ENCODE measurements around the gene CERS6. TPM values are rescaled to one million over a fixed set of nuclear protein-coding genes. Genes with fewer than 3 reads are reported as not detected.

CERS6 gene
- polyA plus RNA-seq, 3 donors from 2014 or later: 2.4 to 9.2 (median 5.6) TPM

GRCh38 chr2:168567836-168568235 lies 111.8 kb downstream of the CERS6 start:
- H3K36me3 Mint-ChIP-seq: peaks cover 6 to 18% (median 9%) of the 10 kb centered on the region in 3 donors
- H3K27me3 Mint-ChIP-seq (ENCODE audit: low read depth in 3 of 3): no peaks in the 10 kb centered on the region
- H3K9me3 Mint-ChIP-seq: no peaks in the 10 kb centered on the region
- no peak overlapping the region for H3K27ac Mint-ChIP-seq
- no peak overlapping the region for H3K4me3 Mint-ChIP-seq
- no peak for DNase-seq
- peaks cover 12 to 22% of the 10 kb centered on the region in 2 donors for H3K4me1 Mint-ChIP-seq

- no peak for DNase-seq
- Mint-ChIP-seq H3K4me3 (no peak overlapping the region), H3K27ac (no peak overlapping the region), H3K36me3 (peaks cover 6 to 20% (median 9%) of the 10 kb centered on the region in 3 donors), H3K9me3 (no peaks in the 10 kb centered on the region), H3K4me1 (peaks cover 12 to 22% of the 10 kb centered on the region in 2 donors), H3K27me3 (ENCODE audit: low read depth in 3 of 3) (no peaks in the 10 kb centered on the region)
These were observed 112.6 kb downstream of the CERS6 start for GRCh38 chr2:168568476-168569267.

GRCh38 chr2:168571061-168571460 lies 115.0 kb downstream of the CERS6 start:
- Mint-ChIP-seq H3K9me3 (no peaks in the 10 kb centered on the region), H3K36me3 (peaks cover 0 to 17% (median 0%) of the 10 kb centered on the region in 3 donors), H3K27me3 (ENCODE audit: low read depth in 3 of 3) (peaks cover 0 to 1% (median 0%) of the 10 kb centered on the region in 3 donors), H3K27ac (no peak overlapping the region), H3K4me1 (peaks cover 12 to 17% of the 10 kb centered on the region in 2 donors), H3K4me3 (no peak overlapping the region)
- no peak for DNase-seq

- Mint-ChIP-seq H3K4me3 (no peak overlapping the region), H3K4me1 (peaks cover 12 to 17% of the 10 kb centered on the region in 2 donors), H3K9me3 (no peaks in the 10 kb centered on the region), H3K36me3 (peaks cover 0 to 17% (median 0%) of the 10 kb centered on the region in 3 donors), H3K27ac (no peak overlapping the region), H3K27me3 (ENCODE audit: low read depth in 3 of 3) (peaks cover 0 to 1% (median 0%) of the 10 kb centered on the region in 3 donors)
- no peak for DNase-seq
These were observed 117.2 kb downstream of the CERS6 start for GRCh38 chr2:168573128-168573903.

GRCh38 chr2:168574856-168575630 lies 119.0 kb downstream of the CERS6 start:
- Mint-ChIP-seq H3K4me1 (peaks cover under 1 to 9% of the 10 kb centered on the region in 2 donors), H3K27me3 (ENCODE audit: low read depth in 3 of 3) (peaks cover 0 to 1% (median 1%) of the 10 kb centered on the region in 3 donors), H3K9me3 (no peaks in the 10 kb centered on the region), H3K27ac (no peak overlapping the region), H3K36me3 (peaks cover 0 to 13% (median 0%) of the 10 kb centered on the region in 3 donors), H3K4me3 (no peak overlapping the region)
- no peak for DNase-seq

- no peak for DNase-seq
- H3K9me3 Mint-ChIP-seq: no peaks in the 10 kb centered on the region
- no peak overlapping the region for H3K27ac Mint-ChIP-seq
- peaks cover 0 to 1% (median 1%) of the 10 kb centered on the region in 3 donors for H3K27me3 Mint-ChIP-seq (ENCODE audit: low read depth in 3 of 3)
- no peak overlapping the region for H3K4me3 Mint-ChIP-seq
- H3K4me1 Mint-ChIP-seq: peaks cover 19 to 25% of the 10 kb centered on the region in 2 donors
- peaks cover 0 to 11% (median 0%) of the 10 kb centered on the region in 3 donors for H3K36me3 Mint-ChIP-seq
These were observed 121.8 kb downstream of the CERS6 start for GRCh38 chr2:168577885-168578284.

- Mint-ChIP-seq H3K4me3 (peak overlapping the region; percentile 66 to 82 (median 73)), H3K9me3 (no peaks in the 10 kb centered on the region), H3K36me3 (peaks cover 0 to 4% (median 0%) of the 10 kb centered on the region in 3 donors), H3K27ac (peak overlapping the region; percentile 80 to 95 (median 92)), H3K27me3 (ENCODE audit: low read depth in 3 of 3) (peaks cover 0 to 1% (median 0%) of the 10 kb centered on the region in 3 donors), H3K4me1 (peaks cover 45 to 52% of the 10 kb centered on the region in 2 donors)
- DNase-seq: peak; percentile 34 to 47 (median 45)
These were observed 127.1 kb downstream of the CERS6 start for GRCh38 chr2:168583064-168583709.

GRCh38 chr2:168583710-168584521 lies 127.8 kb downstream of the CERS6 start:
- Mint-ChIP-seq H3K36me3 (peaks cover 0 to 4% (median 0%) of the 10 kb centered on the region in 3 donors), H3K9me3 (no peaks in the 10 kb centered on the region), H3K27ac (peak overlapping the region; percentile 89 to 95 (median 92)), H3K27me3 (ENCODE audit: low read depth in 3 of 3) (peaks cover 0 to 1% (median 0%) of the 10 kb centered on the region in 3 donors), H3K4me1 (peaks cover 45 to 54% of the 10 kb centered on the region in 2 donors), H3K4me3 (peak overlapping the region in 4 of 5 donors; percentile 42 to 82 (median 74))
- no peak for DNase-seq

- Mint-ChIP-seq H3K4me3 (no peak overlapping the region), H3K27ac (peak overlapping the region in 1 of 6 donors; percentile 56), H3K36me3 (peaks cover 0 to 4% (median 0%) of the 10 kb centered on the region in 3 donors), H3K9me3 (no peaks in the 10 kb centered on the region), H3K27me3 (ENCODE audit: low read depth in 3 of 3) (no peaks in the 10 kb centered on the region), H3K4me1 (peaks cover 45 to 54% of the 10 kb centered on the region in 2 donors)
- no peak for DNase-seq
These were observed 128.8 kb downstream of the CERS6 start for GRCh38 chr2:168584911-168585310.

- Mint-ChIP-seq H3K4me3 (no peak overlapping the region), H3K4me1 (peaks cover 44 to 54% of the 10 kb centered on the region in 2 donors), H3K36me3 (peaks cover 0 to 4% (median 0%) of the 10 kb centered on the region in 3 donors), H3K9me3 (no peaks in the 10 kb centered on the region), H3K27me3 (ENCODE audit: low read depth in 3 of 3) (no peaks in the 10 kb centered on the region), H3K27ac (peak overlapping the region in 1 of 6 donors; percentile 6)
- no peak for DNase-seq
These were observed 129.6 kb downstream of the CERS6 start for GRCh38 chr2:168585700-168586099.

- Mint-ChIP-seq H3K27ac (no peak overlapping the region), H3K9me3 (no peaks in the 10 kb centered on the region), H3K4me1 (peaks cover 32 to 42% of the 10 kb centered on the region in 2 donors), H3K36me3 (peaks cover 0 to 5% (median 0%) of the 10 kb centered on the region in 3 donors), H3K4me3 (no peak overlapping the region), H3K27me3 (ENCODE audit: low read depth in 3 of 3) (no peaks in the 10 kb centered on the region)
- no peak for DNase-seq
These were observed 131.2 kb downstream of the CERS6 start for GRCh38 chr2:168587307-168587706.

Data from immature natural killer cell (primary cell).